ENCODE results near the gene MAPKBP1.

The MAPKBP1 gene

GRCh38 chr15:41783296-41783695 lies 9.0 kb downstream of the MAPKBP1 start:
- no peak for DNase-seq (ENCODE audit: low read depth)
- H3K4me3 ChIP-seq (ENCODE audit: low read depth, low read length) = no peak overlapping the region
- no peak for TF ChIP-seq CTCF (IDR thresholded peaks at IDR 0.05; ENCODE audit: low read depth, low read length, missing control alignments)

GRCh38 chr15:41788262-41788661 lies 14.0 kb downstream of the MAPKBP1 start:
- TF ChIP-seq CTCF (IDR thresholded peaks at IDR 0.05; ENCODE audit: low read depth, low read length, missing control alignments) = no peak
- no peak for DNase-seq (ENCODE audit: low read depth)
- no peak overlapping the region for H3K4me3 ChIP-seq (ENCODE audit: low read depth, low read length)

- H3K4me3 ChIP-seq (ENCODE audit: low read depth, low read length) = no peak overlapping the region
- DNase-seq (ENCODE audit: low read depth) = no peak
- no peak for TF ChIP-seq CTCF (IDR thresholded peaks at IDR 0.05; ENCODE audit: low read depth, low read length, missing control alignments)
These were observed 15.0 kb downstream of the MAPKBP1 start for GRCh38 chr15:41789236-41789635.

- TF ChIP-seq CTCF (IDR thresholded peaks at IDR 0.05; ENCODE audit: low read depth, low read length, missing control alignments) = no peak
- no peak for DNase-seq (ENCODE audit: low read depth)
- no peak overlapping the region for H3K4me3 ChIP-seq (ENCODE audit: low read depth, low read length)
These were observed 15.4 kb downstream of the MAPKBP1 start for GRCh38 chr15:41789662-41790061.

- TF ChIP-seq CTCF (IDR thresholded peaks at IDR 0.05; ENCODE audit: low read depth, low read length, missing control alignments) = no peak
- no peak overlapping the region for H3K4me3 ChIP-seq (ENCODE audit: low read depth, low read length)
- DNase-seq (ENCODE audit: low read depth) = no peak
These were observed 15.9 kb downstream of the MAPKBP1 start for GRCh38 chr15:41790169-41790568.

- TF ChIP-seq CTCF (IDR thresholded peaks at IDR 0.05; ENCODE audit: low read depth, low read length, missing control alignments) = no peak
- no peak overlapping the region for H3K4me3 ChIP-seq (ENCODE audit: low read depth, low read length)
- no peak for DNase-seq (ENCODE audit: low read depth)
These were observed 16.7 kb downstream of the MAPKBP1 start for GRCh38 chr15:41790756-41791546.

GRCh38 chr15:41791547-41791937 lies 17.3 kb downstream of the MAPKBP1 start:
- TF ChIP-seq CTCF (IDR thresholded peaks at IDR 0.05; ENCODE audit: low read depth, low read length, missing control alignments) = no peak
- H3K4me3 ChIP-seq (ENCODE audit: low read depth, low read length) = no peak overlapping the region
- no peak for DNase-seq (ENCODE audit: low read depth)

All from GM12864 (cell line).